ENCODE data around the gene ANGPT4.
"Not testable (repeated sequence)": the region's sequence is repeated elsewhere in the genome, so short reads cannot be mapped to it uniquely, and the experiment has no call there.

Gene ANGPT4

GRCh38 chr20:830011-830521 lies 86.1 kb downstream of the ANGPT4 start:
- no peak for TF ChIP-seq JUND (IDR thresholded peaks at IDR 0.05; ENCODE audit: low read depth)
- no peak for DNase-seq (ENCODE audit: low read depth in 1 of 2, low spot score in 1 of 2)
- in situ Hi-C loops (cut with HindIII; ENCODE audit: low pct_unique_long_range_greater_than_20kb, low sequenced_read_pairs) = no loop called here

- TF ChIP-seq JUND (IDR thresholded peaks at IDR 0.05; ENCODE audit: low read depth) = no peak
- peak in 1 of 2 experiments; percentile 41 for DNase-seq (ENCODE audit: low read depth in 1 of 2, low spot score in 1 of 2)
- in situ Hi-C loops (cut with HindIII; ENCODE audit: low pct_unique_long_range_greater_than_20kb, low sequenced_read_pairs) = no loop called here
These were observed 86.6 kb downstream of the ANGPT4 start for GRCh38 chr20:829551-829950.

GRCh38 chr20:828987-829386 lies 87.1 kb downstream of the ANGPT4 start:
- peak in 1 of 2 experiments; percentile 53 for DNase-seq (ENCODE audit: low read depth in 1 of 2, low spot score in 1 of 2)
- in situ Hi-C loops (cut with HindIII; ENCODE audit: low pct_unique_long_range_greater_than_20kb, low sequenced_read_pairs) = no loop called here
- no peak for TF ChIP-seq JUND (IDR thresholded peaks at IDR 0.05; ENCODE audit: low read depth)

GRCh38 chr20:827981-828380 lies 88.2 kb downstream of the ANGPT4 start:
- in situ Hi-C loops (cut with HindIII; ENCODE audit: low pct_unique_long_range_greater_than_20kb, low sequenced_read_pairs); DNase-seq (ENCODE audit: low read depth in 1 of 2, low spot score in 1 of 2): not testable (repeated sequence)

- in situ Hi-C loops (cut with HindIII; ENCODE audit: low pct_unique_long_range_greater_than_20kb, low sequenced_read_pairs) = no loop called here
- TF ChIP-seq JUND (IDR thresholded peaks at IDR 0.05; ENCODE audit: low read depth) = no peak
- no peak for DNase-seq (ENCODE audit: low read depth in 1 of 2, low spot score in 1 of 2)
These were observed 89.3 kb downstream of the ANGPT4 start for GRCh38 chr20:826695-827323.

- no peak for TF ChIP-seq JUND (IDR thresholded peaks at IDR 0.05; ENCODE audit: low read depth)
- in situ Hi-C loops (cut with HindIII; ENCODE audit: low pct_unique_long_range_greater_than_20kb, low sequenced_read_pairs) = no loop called here
- DNase-seq (ENCODE audit: low read depth in 1 of 2, low spot score in 1 of 2) = no peak
These were observed 90.3 kb downstream of the ANGPT4 start for GRCh38 chr20:825710-826421.

- no peak for DNase-seq (ENCODE audit: low read depth in 1 of 2, low spot score in 1 of 2)
- in situ Hi-C loops (cut with HindIII; ENCODE audit: low pct_unique_long_range_greater_than_20kb, low sequenced_read_pairs) = no loop called here
- TF ChIP-seq JUND (IDR thresholded peaks at IDR 0.05; ENCODE audit: low read depth) = no peak
These were observed 91.2 kb downstream of the ANGPT4 start for GRCh38 chr20:824916-825315.

GRCh38 chr20:824490-824889 lies 91.6 kb downstream of the ANGPT4 start:
- DNase-seq (ENCODE audit: low read depth in 1 of 2, low spot score in 1 of 2) = no peak
- TF ChIP-seq JUND (IDR thresholded peaks at IDR 0.05; ENCODE audit: low read depth) = no peak
- in situ Hi-C loops (cut with HindIII; ENCODE audit: low pct_unique_long_range_greater_than_20kb, low sequenced_read_pairs) = no loop called here

- no peak for TF ChIP-seq JUND (IDR thresholded peaks at IDR 0.05; ENCODE audit: low read depth)
- in situ Hi-C loops (cut with HindIII; ENCODE audit: low pct_unique_long_range_greater_than_20kb, low sequenced_read_pairs) = no loop called here
- no peak for DNase-seq (ENCODE audit: low read depth in 1 of 2, low spot score in 1 of 2)
These were observed 92.6 kb downstream of the ANGPT4 start for GRCh38 chr20:823574-823902.

GRCh38 chr20:822651-823573 lies 93.2 kb downstream of the ANGPT4 start:
- no peak for TF ChIP-seq JUND (IDR thresholded peaks at IDR 0.05; ENCODE audit: low read depth)
- in situ Hi-C loops (cut with HindIII; ENCODE audit: low pct_unique_long_range_greater_than_20kb, low sequenced_read_pairs) = no loop called here
- DNase-seq (ENCODE audit: low read depth in 1 of 2, low spot score in 1 of 2) = no peak

GRCh38 chr20:821731-822065 lies 94.4 kb downstream of the ANGPT4 start:
- in situ Hi-C loops (cut with HindIII; ENCODE audit: low pct_unique_long_range_greater_than_20kb, low sequenced_read_pairs) = no loop called here
- DNase-seq (ENCODE audit: low read depth in 1 of 2, low spot score in 1 of 2) = no peak
- no peak for TF ChIP-seq JUND (IDR thresholded peaks at IDR 0.05; ENCODE audit: low read depth)

GRCh38 chr20:821046-821730 lies 94.9 kb downstream of the ANGPT4 start:
- DNase-seq (ENCODE audit: low read depth in 1 of 2, low spot score in 1 of 2) = no peak
- no peak for TF ChIP-seq JUND (IDR thresholded peaks at IDR 0.05; ENCODE audit: low read depth)
- in situ Hi-C loops (cut with HindIII; ENCODE audit: low pct_unique_long_range_greater_than_20kb, low sequenced_read_pairs) = no loop called here

Data from T47D (cell line).